Airway epithelial cell (primary cell): ENCODE measurements around the gene TOMM20L. TPM values are rescaled to one million over a fixed set of nuclear protein-coding genes. Genes with fewer than 3 reads are reported as not detected.

Experiments used
- total RNA-seq: library from RNA; depleted of rRNA; stranded (reverse); fragments of >200 nt; gene quantifications from 2 replicates; pipeline ENCODE4 v1.2.3, GENCODE V29; 2015

TOMM20L gene
- total RNA-seq: not detected in 2 replicates

DNA sequence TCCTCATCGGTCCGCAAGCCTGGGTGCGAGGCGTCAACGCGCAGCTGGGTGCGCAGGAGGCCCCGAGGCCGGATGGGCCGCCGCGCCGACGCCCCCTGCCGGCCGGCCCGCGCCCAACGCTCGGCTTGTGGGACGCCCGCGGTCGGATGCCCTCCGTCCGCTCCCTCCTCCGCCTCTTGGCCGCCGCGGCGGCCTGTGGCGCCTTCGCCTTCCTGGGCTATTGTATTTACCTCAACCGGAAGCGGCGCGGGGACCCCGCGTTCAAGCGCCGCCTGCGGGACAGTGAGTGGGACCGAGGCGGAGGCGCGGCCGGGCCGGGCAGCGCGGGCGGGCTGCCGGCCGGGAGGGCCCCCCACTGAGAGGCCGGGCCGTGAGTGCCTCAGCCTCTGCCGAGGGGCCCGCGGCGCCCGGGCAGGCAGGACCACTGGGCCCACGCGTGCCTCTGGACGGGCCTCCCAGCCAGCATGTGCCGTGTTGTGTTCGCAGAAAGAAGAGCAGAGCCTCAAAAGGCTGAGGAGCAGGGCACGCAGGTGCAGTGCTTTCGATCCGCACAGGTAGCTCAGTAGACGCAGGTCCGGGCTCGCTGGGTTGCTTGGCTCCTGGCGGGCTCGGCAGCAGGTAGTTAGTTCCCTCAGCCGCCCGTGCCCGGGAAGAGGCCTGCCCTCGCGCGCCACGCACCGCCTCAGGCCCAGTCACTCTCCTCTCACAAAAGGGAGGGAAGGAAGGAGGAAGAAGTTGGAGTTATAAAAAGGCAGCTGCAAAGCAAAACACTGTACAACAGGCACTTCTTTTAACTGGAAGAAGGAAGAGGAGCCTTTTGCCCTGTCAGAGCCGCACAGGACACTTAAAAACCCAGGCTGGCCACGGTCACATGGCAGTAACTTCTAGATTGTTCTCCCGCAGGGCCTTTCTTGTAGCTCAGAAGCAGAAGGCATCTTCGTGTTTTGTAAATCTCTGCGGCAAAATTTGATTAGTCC lies at the start of gene TOMM20L:
TSS of gene TOMM20L (plus strand) at position 119 of the 977 bp plus-strand sequence. CDS start at position 147, 28 bp downstream.

DNA sequence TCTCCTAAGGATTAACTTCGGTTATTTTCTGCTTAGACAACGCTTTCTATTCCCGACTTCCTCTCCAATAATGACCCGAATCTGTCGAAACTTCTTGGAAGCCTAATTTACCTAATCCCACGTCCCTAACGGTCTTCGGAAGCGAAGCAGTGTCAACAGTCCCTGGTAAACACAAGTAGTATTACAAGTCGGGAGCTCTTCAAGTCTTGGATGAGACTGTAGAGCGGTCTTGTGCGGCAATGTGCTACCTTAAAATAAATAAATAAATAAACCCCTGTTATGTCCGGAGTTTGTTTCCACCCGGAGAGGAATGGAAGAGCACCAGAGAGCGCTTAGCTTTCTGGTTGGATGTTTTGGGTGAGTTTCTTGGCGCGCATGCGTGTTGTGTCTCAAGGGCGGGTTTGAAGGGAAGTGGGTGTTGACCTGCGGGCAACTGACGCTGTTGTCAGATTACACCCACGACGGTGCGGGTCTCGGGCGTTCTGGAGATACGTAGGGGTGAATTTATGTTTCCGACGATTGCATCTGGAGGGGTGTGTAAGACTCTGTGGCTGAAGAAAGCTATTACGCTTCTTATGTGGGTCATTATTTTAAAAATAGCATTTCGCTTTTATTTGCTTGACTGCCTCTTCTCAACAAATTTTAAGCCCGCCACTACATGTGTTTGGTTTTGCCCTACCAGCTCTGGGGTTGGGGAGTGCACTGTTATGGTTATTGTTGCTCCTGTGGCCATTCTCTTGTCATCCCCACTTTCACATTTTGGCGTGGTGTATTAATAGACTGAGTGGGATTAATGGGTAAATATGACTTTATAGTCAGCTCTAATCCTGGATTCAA lies 31.8 kb downstream of the TOMM20L start, which contains the start of the genes KIAA0586 and TIMM9:
TSS of gene KIAA0586 (plus strand) at position 439 of the 837 bp plus-strand sequence. CDS start 546 bp downstream, outside the sequence.
TSS of gene TIMM9 (minus strand) at position 251 of the 837 bp plus-strand sequence. CDS start 15,586 bp downstream, outside the sequence.

Other genes with a start within 250 kb of the TOMM20L start
- gene ARMH4, start 243.7 kb upstream of the TOMM20L start, total RNA-seq: 0.07 TPM in 1 of 2 replicates, not detected in the other
- gene ACTR10, start 195.8 kb upstream of the TOMM20L start, total RNA-seq: 40.6 and 54.6 TPM in 2 replicates
- gene PSMA3, start 151.1 kb upstream of the TOMM20L start, total RNA-seq: 133 and 153 TPM in 2 replicates
- gene ARID4A, start 97.4 kb upstream of the TOMM20L start, total RNA-seq: 3.6 and 5.0 TPM in 2 replicates
- gene TIMM9, start 31.6 kb downstream of the TOMM20L start, total RNA-seq: 57.2 and 59.3 TPM in 2 replicates
- gene KIAA0586, start 31.8 kb downstream of the TOMM20L start, total RNA-seq: 11.6 and 14.5 TPM in 2 replicates
- 0.21 TPM in 1 of 2 replicates, not detected in the other for gene DACT1, start 242.0 kb downstream of the TOMM20L start, total RNA-seq